Liver (tissue), 9 donors: Measurements from ENCODE around the gene MAPK8IP2. TPM values are rescaled to one million over a fixed set of nuclear protein-coding genes. Genes with fewer than 3 reads are reported as not detected.

Experiments used
- DNase-seq: peaks from one replicate; pipeline ENCODE4 v3.0.0-alpha.2; 2017; ENCODE audit warnings: low spot score
- H3K27ac ChIP-seq, 2 donors: one replicate each; pipeline ENCODE4 v1.7.0; 2013; ENCODE audit warnings: inconsistent platforms in 2 of 2, low read length in 2 of 2, control low read depth in 1 of 2, low read depth in 1 of 2, mild to moderate bottlenecking in 1 of 2
- H3K27me3 ChIP-seq, 4 donors: one replicate each; pipeline versions ENCODE4 v1.6.1 to v1.7.0; 2013; ENCODE audit warnings: low read length in 3 of 4, inconsistent platforms in 1 of 4, mild to moderate bottlenecking in 1 of 4, moderate library complexity in 1 of 4; ENCODE audit not compliant: control insufficient read depth in 4 of 4, insufficient read depth in 4 of 4
- H3K36me3 ChIP-seq, 4 donors: one replicate each; pipeline versions ENCODE4 v1.6.1 to v1.7.0; 2013; ENCODE audit warnings: low read length in 3 of 4, mild to moderate bottlenecking in 3 of 4, low read depth in 1 of 4, moderate library complexity in 1 of 4; ENCODE audit not compliant: control insufficient read depth in 4 of 4, insufficient read depth in 3 of 4
- H3K4me1 ChIP-seq, 4 donors: one replicate each; pipeline versions ENCODE4 v1.6.1 to v1.7.0; 2013; ENCODE audit warnings: low read length in 3 of 4, mild to moderate bottlenecking in 3 of 4, moderate library complexity in 1 of 4; ENCODE audit not compliant: control insufficient read depth in 4 of 4, insufficient read depth in 4 of 4
- H3K4me3 ChIP-seq, 3 donors: one replicate each; pipeline versions ENCODE4 v1.6.1 to v1.7.0; 2013; ENCODE audit warnings: low read length in 3 of 3, control low read depth in 1 of 3, low read depth in 1 of 3, mild to moderate bottlenecking in 1 of 3
- H3K9ac ChIP-seq, 2 donors: one replicate each; pipeline ENCODE4 v1.7.0; 2013; ENCODE audit warnings: low read length in 2 of 2, mild to moderate bottlenecking in 2 of 2, moderate library complexity in 2 of 2, control low read depth in 1 of 2, low read depth in 1 of 2
- H3K9me3 ChIP-seq, 4 donors: one replicate each; pipeline versions ENCODE4 v1.6.1 to v1.7.0; 2013; ENCODE audit warnings: low read length in 3 of 4; ENCODE audit not compliant: control insufficient read depth in 4 of 4
- FOXA2 ChIP-seq: IDR thresholded peaks from 2 replicates; pipeline ENCODE4 v1.6.1; 2016; ENCODE audit warnings: antibody characterized with exemption
- GABPA ChIP-seq, 2 donors: IDR thresholded peaks in 1 of 2; conservative IDR thresholded peaks in 1 of 2; 2 replicates each; pipeline ENCODE4 v1.6.1; 2016; ENCODE audit warnings: antibody characterized with exemption in 2 of 2, mild to moderate bottlenecking in 1 of 2, moderate library complexity in 1 of 2
- HNF4A ChIP-seq, 2 donors: conservative IDR thresholded peaks; 2 replicates each; pipeline ENCODE4 v1.6.1; 2016; ENCODE audit warnings: antibody characterized with exemption in 2 of 2, mild to moderate bottlenecking in 2 of 2
- HNF4G ChIP-seq: IDR thresholded peaks from 2 replicates; pipeline ENCODE4 v1.6.1; 2016; ENCODE audit warnings: antibody characterized with exemption
- RAD21 ChIP-seq, 2 donors: IDR thresholded peaks; 2 replicates each; pipeline ENCODE4 v1.6.1; 2016; ENCODE audit warnings: antibody characterized with exemption in 2 of 2, mild to moderate bottlenecking in 2 of 2
- REST ChIP-seq: IDR thresholded peaks from 2 replicates; pipeline ENCODE4 v1.6.1; 2016; ENCODE audit warnings: antibody characterized with exemption, mild to moderate bottlenecking
- SP1 ChIP-seq: IDR thresholded peaks from 2 replicates; pipeline ENCODE4 v1.6.1; 2018; ENCODE audit warnings: antibody characterized with exemption, mild to moderate bottlenecking
- TAF1 ChIP-seq: conservative IDR thresholded peaks from 2 replicates; pipeline ENCODE4 v1.6.1; 2016; ENCODE audit warnings: antibody characterized with exemption, mild to moderate bottlenecking
- ZBTB33 ChIP-seq: IDR thresholded peaks from 2 replicates; pipeline ENCODE4 v1.6.1; 2016; ENCODE audit warnings: antibody characterized with exemption
- WGBS: extraction: QIAGEN DNeasy Blood & Tissue Kit; methylation state at CpG from one replicate; pipeline ENCODE4 v1.1.7; 2013; 5-methylcytosine and 5-hydroxymethylcytosine counted together
- polyA plus RNA-seq, 2 donors: library from polyadenylated mRNA; stranded (reverse) in 1 of 2; unstranded in 1 of 2; fragments of 200-250 nt in 1 of 2; fragments of >200 nt in 1 of 2; fragmentation: Nextera tagmentation in 1 of 2; extraction: Ambion mirVana in 1 of 2; gene quantifications; one replicate each; pipeline versions ENCODE4 v1.2.1 to v1.2.3, GENCODE V29; 2013 to 2015
- total RNA-seq, 2 donors: library from RNA; depleted of rRNA; stranded (reverse); fragments of >200 nt; gene quantifications; one replicate each; pipeline ENCODE4 v1.2.3, GENCODE V29; 2014
- donor health status: healthy.
- donor health status: healthy.
- donor health status: healthy.
- donor health status: healthy.
- donor health status: healthy.

MAPK8IP2 gene
- total and polyA plus RNA-seq, 4 donors = 0.04 to 0.37 (median 0.13) TPM

GRCh38 chr22:50605002-50605612 lies 4.5 kb downstream of the MAPK8IP2 start (continued):
- TF ChIP-seq ZBTB33 (no peak), HNF4G (no peak), FOXA2 (no peak)

- Histone ChIP-seq H3K9ac (no peak overlapping the region), H3K27me3 (peaks cover 0 to 8% (median 3%) of the 10 kb centered on the region in 4 donors), H3K4me1 (peaks cover 0 to 4% (median 1%) of the 10 kb centered on the region in 4 donors), H3K9me3 (no peaks in the 10 kb centered on the region), H3K36me3 (no peaks in the 10 kb centered on the region), H3K27ac (no peak overlapping the region), H3K4me3 (no peak overlapping the region)
- no peak for DNase-seq
- TF ChIP-seq HNF4G (no peak), HNF4A (conservative IDR thresholded peaks at IDR 0.05) (no peak), TAF1 (no peak), GABPA (IDR thresholded peaks at IDR 0.05 in 1 of 2, conservative IDR thresholded peaks at IDR 0.05 in 1 of 2) (no peak)
- WGBS = 84% methylated on average over 20 of the region's 20 CpGs
Observed at GRCh38 chr22:50605613-50606074, 5.1 kb downstream of the MAPK8IP2 start.

- Histone ChIP-seq H3K36me3 (no peaks in the 10 kb centered on the region), H3K9ac (no peak overlapping the region), H3K4me3 (no peak overlapping the region), H3K4me1 (no peaks in the 10 kb centered on the region), H3K9me3 (no peaks in the 10 kb centered on the region), H3K27ac (no peak overlapping the region), H3K27me3 (peaks cover 0 to 8% (median 3%) of the 10 kb centered on the region in 4 donors)
- 79% methylated on average over 19 of the region's 19 CpGs for WGBS
- no peak for DNase-seq
- peak in 1 of 2 donors; percentile 55 for TF ChIP-seq RAD21 (IDR thresholded peaks at IDR 0.05)
- TF ChIP-seq REST = no peak
- TF ChIP-seq SP1 = no peak
- no peak for TF ChIP-seq TAF1
Observed at GRCh38 chr22:50606165-50606945, 5.8 kb downstream of the MAPK8IP2 start.
